ENCODE results near the gene SYT9.

GRCh38 chr11:7314811-7315604 lies 63.3 kb downstream of the SYT9 start:
- TF ChIP-seq, protein P1, sequence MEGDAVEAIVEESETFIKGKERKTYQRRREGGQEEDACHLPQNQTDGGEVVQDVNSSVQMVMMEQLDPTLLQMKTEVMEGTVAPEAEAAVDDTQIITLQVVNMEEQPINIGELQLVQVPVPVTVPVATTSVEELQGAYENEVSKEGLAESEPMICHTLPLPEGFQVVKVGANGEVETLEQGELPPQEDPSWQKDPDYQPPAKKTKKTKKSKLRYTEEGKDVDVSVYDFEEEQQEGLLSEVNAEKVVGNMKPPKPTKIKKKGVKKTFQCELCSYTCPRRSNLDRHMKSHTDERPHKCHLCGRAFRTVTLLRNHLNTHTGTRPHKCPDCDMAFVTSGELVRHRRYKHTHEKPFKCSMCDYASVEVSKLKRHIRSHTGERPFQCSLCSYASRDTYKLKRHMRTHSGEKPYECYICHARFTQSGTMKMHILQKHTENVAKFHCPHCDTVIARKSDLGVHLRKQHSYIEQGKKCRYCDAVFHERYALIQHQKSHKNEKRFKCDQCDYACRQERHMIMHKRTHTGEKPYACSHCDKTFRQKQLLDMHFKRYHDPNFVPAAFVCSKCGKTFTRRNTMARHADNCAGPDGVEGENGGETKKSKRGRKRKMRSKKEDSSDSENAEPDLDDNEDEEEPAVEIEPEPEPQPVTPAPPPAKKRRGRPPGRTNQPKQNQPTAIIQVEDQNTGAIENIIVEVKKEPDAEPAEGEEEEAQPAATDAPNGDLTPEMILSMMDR (IDR thresholded peaks at IDR 0.05): no peak
- TF ChIP-seq EZH2 (IDR thresholded peaks at IDR 0.05; ENCODE audit: borderline replicate concordance, insufficient read depth, low read depth, low read length, poor library complexity, severe bottlenecking): no peak

Data from B cell (primary cell).